KBM-7 (cell line): ENCODE results near the gene NME7.
"Not testable (repeated sequence)": the region's sequence is repeated elsewhere in the genome, so short reads cannot be mapped to it uniquely, and the experiment has no call there.

ENCODE experiments used
- DNase-seq: peaks from one replicate; pipeline ENCODE4 v3.0.0-alpha.2; 2015
- in situ Hi-C: fragments of 300-500 bp; cut with MboI; formaldehyde crosslinking; loops from 2 replicates; pipeline ENCODE4 v1.14.3; 2020; ENCODE audit warnings: low sequenced_read_pairs, low pct_unique_long_range_greater_than_20kb, mixed read lengths

NME7 gene

GRCh38 chr1:169346036-169346589 lies 21.5 kb downstream of the NME7 start:
- in situ Hi-C loops = no loop called here

DNA sequence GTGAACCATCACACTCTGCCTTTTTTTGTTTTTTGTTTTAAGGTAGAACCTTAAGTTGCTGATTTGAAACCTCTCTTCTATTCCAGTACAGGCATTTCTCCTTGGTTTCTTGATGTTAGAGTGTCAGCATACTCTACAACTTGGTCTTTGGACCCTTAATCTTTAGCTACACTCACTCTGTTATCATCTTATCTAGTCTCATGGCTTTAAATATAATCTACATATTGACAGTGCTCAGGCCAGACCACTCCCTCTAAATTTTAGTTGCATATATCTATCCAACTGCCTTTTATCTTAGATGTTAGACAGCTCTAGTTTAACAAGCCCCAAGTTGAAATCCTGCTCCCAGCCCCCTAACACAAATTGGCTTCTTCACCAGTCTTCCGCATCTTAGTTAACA lies 22.1 kb downstream of the NME7 start:
- DNase-seq = no peak
- in situ Hi-C loops = no loop called here

More at GRCh38 chr1:169346036-169346589, 21.5 kb downstream of the NME7 start:
- no peak for DNase-seq

- in situ Hi-C loops = not testable (repeated sequence)
- peak; percentile 54 for DNase-seq
These were observed 25.5 kb downstream of the NME7 start for GRCh38 chr1:169342096-169342495.

DNA sequence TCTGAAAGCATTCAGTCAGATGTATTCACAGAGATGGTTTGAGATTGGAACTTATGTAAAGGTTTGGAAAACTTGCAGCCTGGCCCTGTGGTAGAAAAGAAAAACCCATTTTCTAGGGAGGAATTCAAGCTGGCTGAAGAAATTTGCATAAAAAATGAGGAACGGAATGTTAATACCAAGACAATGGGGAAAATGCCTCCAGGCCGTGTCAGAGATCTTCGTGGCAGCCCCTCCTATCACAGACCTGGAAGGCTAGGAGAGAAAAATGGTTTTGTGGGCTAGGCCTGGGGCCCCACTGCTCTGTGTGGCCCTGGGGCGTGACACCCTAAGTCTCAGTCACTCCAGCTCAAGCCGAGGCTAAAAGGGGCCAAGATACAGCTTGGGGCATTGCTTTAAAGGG lies 26.7 kb downstream of the NME7 start:
- in situ Hi-C loops = no loop called here

GRCh38 chr1:169339773-169340172 lies 27.8 kb downstream of the NME7 start:
- no peak for DNase-seq
- in situ Hi-C loops = no loop called here

More for the DNA sequence above, 26.7 kb downstream of the NME7 start:
- DNase-seq = no peak

- in situ Hi-C loops = no loop called here
- peak; percentile 50 for DNase-seq
These were observed 29.0 kb downstream of the NME7 start for GRCh38 chr1:169338617-169339016.

GRCh38 chr1:169336947-169337715 lies 30.5 kb downstream of the NME7 start:
- in situ Hi-C loops = not testable (repeated sequence)

GRCh38 chr1:169334727-169335126 lies 32.9 kb downstream of the NME7 start:
- DNase-seq, in situ Hi-C loops: not testable (repeated sequence)

More at GRCh38 chr1:169336947-169337715, 30.5 kb downstream of the NME7 start:
- DNase-seq = not testable (repeated sequence)

GRCh38 chr1:169330927-169331326 lies 36.7 kb downstream of the NME7 start:
- DNase-seq = no peak
- in situ Hi-C loops = no loop called here

GRCh38 chr1:169329383-169329782 lies 38.2 kb downstream of the NME7 start:
- in situ Hi-C loops = no loop called here
- no peak for DNase-seq

DNA sequence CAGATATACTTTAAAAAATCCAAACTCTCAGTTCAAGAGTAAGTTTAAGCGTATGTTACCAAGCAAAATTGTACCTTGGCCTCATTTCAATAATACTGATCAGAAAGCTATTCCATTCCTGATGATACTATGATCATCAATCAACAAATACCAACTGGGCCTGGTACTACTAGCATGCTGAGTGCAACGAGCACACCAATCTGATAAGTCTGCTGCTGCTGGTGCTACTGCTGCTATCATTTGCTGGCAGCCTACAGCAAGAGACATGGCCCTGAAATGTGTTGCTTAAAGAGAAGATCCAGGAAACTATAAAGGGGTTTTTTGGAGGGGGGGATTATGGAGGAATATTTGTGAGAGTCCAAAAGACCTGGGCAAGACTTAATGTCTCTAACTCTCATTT lies 39.7 kb downstream of the NME7 start:
- in situ Hi-C loops = no loop called here
- DNase-seq = no peak

DNA sequence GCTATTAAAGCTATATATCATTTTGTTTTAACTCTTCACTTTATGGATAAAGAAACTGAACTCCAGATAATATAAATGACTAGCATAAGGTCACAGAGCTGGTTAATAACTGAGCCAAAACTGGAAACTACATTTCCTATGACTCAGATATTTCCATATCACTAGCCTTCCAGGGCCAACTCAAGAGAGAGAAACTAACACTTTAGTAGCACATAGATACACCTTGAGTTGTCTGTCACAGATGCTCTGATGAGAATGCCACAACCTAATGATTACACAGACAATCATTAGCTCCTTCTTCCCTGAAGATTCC lies 40.7 kb downstream of the NME7 start:
- in situ Hi-C loops = no loop called here
- DNase-seq = no peak

- DNase-seq = peak; percentile 37
- in situ Hi-C loops = no loop called here
These were observed 41.2 kb downstream of the NME7 start for GRCh38 chr1:169326261-169326955.

- DNase-seq = no peak
- in situ Hi-C loops = no loop called here
These were observed 42.5 kb downstream of the NME7 start for GRCh38 chr1:169325117-169325516.

DNA sequence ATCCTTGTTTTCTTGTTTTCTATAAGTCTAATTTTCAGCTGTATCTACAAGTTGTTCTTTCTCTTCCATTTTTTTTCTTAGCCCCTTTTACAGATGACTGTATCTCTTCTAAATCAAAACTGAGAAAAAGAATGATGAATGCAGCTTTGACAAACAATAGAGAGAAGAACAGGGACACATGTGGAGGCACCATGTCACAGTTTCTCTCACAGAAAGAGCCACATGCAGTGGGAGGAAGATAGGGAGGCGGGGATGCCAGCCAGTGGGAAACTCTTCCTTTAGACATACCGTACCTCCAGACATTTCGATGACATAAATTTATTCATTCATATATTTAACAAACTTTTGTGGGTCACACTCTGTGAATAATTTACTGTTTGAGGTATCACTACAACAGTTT lies 45.5 kb downstream of the NME7 start:
- in situ Hi-C loops = no loop called here
- DNase-seq = no peak

- in situ Hi-C loops = no loop called here
- DNase-seq = no peak
These were observed 46.1 kb downstream of the NME7 start for GRCh38 chr1:169321539-169321938.

DNA sequence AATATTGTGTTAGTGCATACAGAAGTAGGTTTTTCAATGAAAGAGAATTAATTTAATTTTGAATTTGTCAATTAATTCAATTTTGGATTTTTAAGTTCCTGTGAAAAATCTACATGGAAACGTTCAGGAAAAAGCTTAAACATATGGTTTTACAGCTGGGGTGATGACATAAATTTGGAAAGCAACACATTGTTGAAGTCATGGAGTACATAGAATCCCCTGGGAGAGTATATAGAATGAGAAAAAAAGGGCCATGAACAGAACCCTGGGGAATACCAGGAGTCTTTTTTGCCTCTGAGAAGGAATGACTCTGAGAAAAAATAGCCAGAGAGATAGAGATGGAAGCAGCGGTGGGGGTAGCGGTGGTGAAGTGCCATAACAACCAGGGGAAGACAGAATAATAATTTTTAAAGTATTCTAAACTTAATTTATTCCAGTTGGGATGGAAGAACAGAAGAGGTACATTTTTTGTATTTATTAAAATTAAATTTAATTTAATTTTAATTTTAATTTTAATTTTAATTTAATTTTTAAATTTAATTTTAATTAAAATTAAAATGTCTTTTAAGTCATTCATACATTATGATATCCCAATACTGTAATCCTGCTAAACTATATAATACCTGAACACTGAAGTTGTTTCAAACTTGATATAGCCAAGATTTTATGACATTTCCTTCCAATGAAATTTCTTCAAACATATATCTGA lies 48.9 kb downstream of the NME7 start:
- in situ Hi-C loops = no loop called here
- no peak for DNase-seq

- DNase-seq = no peak
- in situ Hi-C loops = no loop called here
These were observed 51.0 kb downstream of the NME7 start for GRCh38 chr1:169316556-169316955.

GRCh38 chr1:169312084-169312954 lies 55.3 kb downstream of the NME7 start:
- DNase-seq = peak; percentile 83
- in situ Hi-C loops = no loop called here
